WERI-Rb-1 (cell line): ENCODE results near the gene SMYD2.

ENCODE experiments used
- DNase-seq: peaks from one replicate; pipeline ENCODE4 v3.0.0-alpha.2; 2020
- H3K27ac ChIP-seq: fragments of 250-450 bp; sonication (Bioruptor Pico); 2 replicates; pipeline ENCODE4 v1.5.1; 2020; ENCODE audit warnings: mild to moderate bottlenecking, moderate library complexity
- H3K27me3 ChIP-seq: fragments of 250-450 bp; sonication (Bioruptor Pico); 2 replicates; pipeline ENCODE4 v1.5.1; 2021; ENCODE audit warnings: mild to moderate bottlenecking, low read depth, moderate library complexity; ENCODE audit not compliant: insufficient read depth, severe bottlenecking
- H3K36me3 ChIP-seq: fragments of 250-450 bp; sonication (Bioruptor Pico); 2 replicates; pipeline ENCODE4 v1.5.1; 2020; ENCODE audit warnings: mild to moderate bottlenecking, moderate library complexity
- H3K4me3 ChIP-seq: 2 replicates; pipeline ENCODE4 v1.5.1; 2011; ENCODE audit warnings: low read depth, mild to moderate bottlenecking, control low read depth, low read length
- H3K9me3 ChIP-seq: fragments of 250-450 bp; sonication (Bioruptor Pico); 2 replicates; pipeline ENCODE4 v1.5.1; 2021; ENCODE audit warnings: mild to moderate bottlenecking, moderate library complexity; ENCODE audit not compliant: severe bottlenecking
- TF ChIP-seq, protein P1 (sequence below): IDR thresholded peaks from 2 replicates; pipeline ENCODE4 v1.5.1; 2011; ENCODE audit warnings: low read depth, mild to moderate bottlenecking, control low read depth, inconsistent platforms, low read length

SMYD2 gene

DNA sequence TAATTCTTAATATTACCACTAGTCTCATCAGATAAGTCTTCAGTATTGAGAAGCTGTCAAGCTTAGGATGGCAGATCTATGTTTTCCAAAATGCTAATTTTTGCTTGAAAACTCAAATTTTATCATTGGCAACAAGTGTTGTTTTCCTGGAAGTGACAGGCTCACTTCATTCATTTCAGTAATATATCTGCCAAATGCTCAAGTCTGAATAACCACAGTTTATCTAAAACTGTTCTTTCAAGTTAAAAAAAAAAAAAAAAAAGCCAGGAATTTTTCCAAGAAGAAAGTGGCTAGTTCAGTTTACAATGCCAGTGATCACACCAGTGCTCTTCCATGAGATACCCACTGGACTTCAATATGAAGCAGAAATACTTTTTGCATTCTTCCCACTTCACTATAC lies 20.6 kb downstream of the SMYD2 start:
- TF ChIP-seq, protein P1, sequence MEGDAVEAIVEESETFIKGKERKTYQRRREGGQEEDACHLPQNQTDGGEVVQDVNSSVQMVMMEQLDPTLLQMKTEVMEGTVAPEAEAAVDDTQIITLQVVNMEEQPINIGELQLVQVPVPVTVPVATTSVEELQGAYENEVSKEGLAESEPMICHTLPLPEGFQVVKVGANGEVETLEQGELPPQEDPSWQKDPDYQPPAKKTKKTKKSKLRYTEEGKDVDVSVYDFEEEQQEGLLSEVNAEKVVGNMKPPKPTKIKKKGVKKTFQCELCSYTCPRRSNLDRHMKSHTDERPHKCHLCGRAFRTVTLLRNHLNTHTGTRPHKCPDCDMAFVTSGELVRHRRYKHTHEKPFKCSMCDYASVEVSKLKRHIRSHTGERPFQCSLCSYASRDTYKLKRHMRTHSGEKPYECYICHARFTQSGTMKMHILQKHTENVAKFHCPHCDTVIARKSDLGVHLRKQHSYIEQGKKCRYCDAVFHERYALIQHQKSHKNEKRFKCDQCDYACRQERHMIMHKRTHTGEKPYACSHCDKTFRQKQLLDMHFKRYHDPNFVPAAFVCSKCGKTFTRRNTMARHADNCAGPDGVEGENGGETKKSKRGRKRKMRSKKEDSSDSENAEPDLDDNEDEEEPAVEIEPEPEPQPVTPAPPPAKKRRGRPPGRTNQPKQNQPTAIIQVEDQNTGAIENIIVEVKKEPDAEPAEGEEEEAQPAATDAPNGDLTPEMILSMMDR, result no peak
- H3K27me3 ChIP-seq, result no peaks in the 10 kb centered on the region
- H3K36me3 ChIP-seq, result no peaks in the 10 kb centered on the region; the same call in 1 of the 2 replicates
- H3K4me3 ChIP-seq, result no peak overlapping the region
- H3K9me3 ChIP-seq, result no peaks in the 10 kb centered on the region
- no peak overlapping the region for H3K27ac ChIP-seq
- DNase-seq, result no peak

GRCh38 chr1:214303141-214303930 lies 22.4 kb downstream of the SMYD2 start:
- no peaks in the 10 kb centered on the region for H3K36me3 ChIP-seq
- H3K27ac ChIP-seq, result no peak overlapping the region
- no peaks in the 10 kb centered on the region for H3K9me3 ChIP-seq
- no peaks in the 10 kb centered on the region for H3K27me3 ChIP-seq
- TF ChIP-seq, protein P1, result no peak
- no peak for DNase-seq
- H3K4me3 ChIP-seq, result no peak overlapping the region

- DNase-seq, result no peak
- Histone ChIP-seq H3K27ac (no peak overlapping the region), H3K4me3 (no peak overlapping the region), H3K27me3 (no peaks in the 10 kb centered on the region), H3K9me3 (no peaks in the 10 kb centered on the region), H3K36me3 (no peaks in the 10 kb centered on the region)
- TF ChIP-seq, protein P1, result no peak
Observed at GRCh38 chr1:214305164-214305751, 24.3 kb downstream of the SMYD2 start.

- no peaks in the 10 kb centered on the region for H3K27me3 ChIP-seq
- DNase-seq, result no peak
- no peak overlapping the region for H3K4me3 ChIP-seq
- TF ChIP-seq, protein P1, result no peak
- H3K27ac ChIP-seq, result no peak overlapping the region
- H3K36me3 ChIP-seq, result no peaks in the 10 kb centered on the region
- H3K9me3 ChIP-seq, result no peaks in the 10 kb centered on the region
Observed at GRCh38 chr1:214306269-214306668, 25.3 kb downstream of the SMYD2 start.

DNA sequence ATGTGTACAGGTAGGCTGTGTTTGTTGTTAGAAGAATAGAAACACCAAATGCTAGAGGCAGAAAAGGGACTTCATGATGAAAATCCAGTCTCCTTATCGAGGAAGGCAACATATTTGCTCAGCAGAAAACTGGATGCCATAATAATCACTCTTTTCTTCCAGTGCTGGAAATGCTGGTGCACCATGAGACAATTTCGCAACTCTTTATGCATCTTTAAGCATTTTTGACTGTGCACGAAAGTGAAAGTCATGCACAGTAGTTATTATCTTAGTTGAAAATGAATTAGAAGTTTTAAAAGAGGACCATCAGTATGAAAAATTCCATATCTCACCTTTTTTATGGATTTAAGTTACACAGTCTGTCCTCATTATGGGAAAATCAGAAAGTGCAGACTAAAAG lies 29.1 kb downstream of the SMYD2 start:
- TF ChIP-seq, protein P1, result no peak
- no peak for DNase-seq
- Histone ChIP-seq H3K4me3 (no peak overlapping the region), H3K9me3 (no peaks in the 10 kb centered on the region), H3K27me3 (no peaks in the 10 kb centered on the region), H3K27ac (no peak overlapping the region), H3K36me3 (no peaks in the 10 kb centered on the region; the same call in 1 of the 2 replicates)
